ENCODE data around the gene RAB34.
A peak's percentile ranks its signal among the peaks of the same experiment; 100 is the strongest.
"Not testable (repeated sequence)": the region's sequence is repeated elsewhere in the genome, so short reads cannot be mapped to it uniquely, and the experiment has no call there.

Gene RAB34

DNA sequence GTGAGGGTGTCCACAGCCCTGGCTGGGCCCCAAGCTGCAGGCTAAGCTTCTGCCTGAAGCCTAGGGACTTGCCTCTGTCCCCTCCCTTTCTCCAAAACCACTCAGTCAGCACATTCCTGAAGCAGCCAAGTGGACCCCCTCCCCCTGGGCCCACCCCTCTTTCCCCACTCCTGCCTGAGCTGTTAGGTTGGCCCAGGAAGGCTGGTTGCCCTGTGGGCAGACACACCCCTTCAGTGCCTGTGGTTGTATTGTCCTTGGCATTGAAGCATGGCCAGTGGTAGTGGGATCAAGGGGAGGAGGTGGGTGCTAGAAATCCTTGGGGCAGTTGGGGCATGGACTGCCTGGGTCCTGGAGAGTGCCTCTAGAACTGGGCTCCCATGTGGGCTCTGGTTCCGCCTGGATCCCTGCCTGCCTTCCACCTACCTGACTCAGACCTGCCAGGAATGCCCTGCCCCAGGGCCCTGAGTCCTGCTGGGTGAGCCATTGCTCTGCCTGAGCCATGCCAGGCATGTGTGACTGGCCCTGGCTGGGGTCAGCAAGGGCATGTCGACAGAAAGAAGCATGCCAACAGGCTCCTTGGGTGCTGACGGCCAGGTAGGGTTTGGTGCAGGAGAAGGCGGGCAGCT, 28.2 kb upstream of the RAB34 start:
- DNase-seq = peak in 2 of 14 donors; percentile 54 to 62

DNA sequence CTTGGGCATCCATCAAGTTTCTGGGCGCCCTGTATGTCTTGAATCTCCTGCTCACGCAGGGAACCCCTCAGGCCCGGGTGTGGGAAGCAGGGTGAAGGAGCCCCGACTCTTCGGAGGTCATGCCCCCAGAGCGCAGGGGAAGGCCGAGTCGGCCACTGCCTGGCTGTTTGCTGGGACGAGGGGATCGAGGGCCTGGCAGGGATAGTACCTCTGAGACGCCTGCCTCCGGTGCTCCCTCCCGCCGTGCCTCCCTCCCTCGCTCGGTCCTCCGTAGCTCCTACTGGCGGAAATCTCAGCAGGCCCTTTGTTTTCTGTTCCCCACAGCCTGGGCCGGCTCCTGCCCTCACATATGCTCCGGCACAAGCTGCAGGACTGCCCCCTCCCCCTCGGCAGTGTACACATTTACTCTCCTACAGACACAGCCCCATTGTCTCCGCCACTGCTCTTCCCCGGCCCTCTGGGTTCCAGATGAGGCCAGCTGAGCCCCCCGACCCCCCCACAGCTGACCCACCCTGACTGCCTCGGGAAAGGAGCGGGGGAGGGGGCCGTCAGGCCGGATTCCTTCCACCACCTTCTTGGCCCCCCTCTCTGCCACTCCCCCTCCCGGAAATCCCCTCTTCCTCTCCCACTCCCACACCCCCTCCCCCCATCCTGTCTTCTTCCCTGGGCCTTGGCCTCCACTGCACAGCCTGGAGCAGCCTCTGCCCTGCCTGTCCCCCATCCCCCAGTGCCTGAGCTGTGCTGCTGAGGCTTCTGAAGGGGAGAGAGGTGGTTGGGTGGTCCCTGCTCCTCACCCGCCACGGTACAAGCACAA, 27.5 kb upstream of the RAB34 start:
- peak in 13 of 14 donors; percentile 39 to 90 (median 81) for DNase-seq

DNA sequence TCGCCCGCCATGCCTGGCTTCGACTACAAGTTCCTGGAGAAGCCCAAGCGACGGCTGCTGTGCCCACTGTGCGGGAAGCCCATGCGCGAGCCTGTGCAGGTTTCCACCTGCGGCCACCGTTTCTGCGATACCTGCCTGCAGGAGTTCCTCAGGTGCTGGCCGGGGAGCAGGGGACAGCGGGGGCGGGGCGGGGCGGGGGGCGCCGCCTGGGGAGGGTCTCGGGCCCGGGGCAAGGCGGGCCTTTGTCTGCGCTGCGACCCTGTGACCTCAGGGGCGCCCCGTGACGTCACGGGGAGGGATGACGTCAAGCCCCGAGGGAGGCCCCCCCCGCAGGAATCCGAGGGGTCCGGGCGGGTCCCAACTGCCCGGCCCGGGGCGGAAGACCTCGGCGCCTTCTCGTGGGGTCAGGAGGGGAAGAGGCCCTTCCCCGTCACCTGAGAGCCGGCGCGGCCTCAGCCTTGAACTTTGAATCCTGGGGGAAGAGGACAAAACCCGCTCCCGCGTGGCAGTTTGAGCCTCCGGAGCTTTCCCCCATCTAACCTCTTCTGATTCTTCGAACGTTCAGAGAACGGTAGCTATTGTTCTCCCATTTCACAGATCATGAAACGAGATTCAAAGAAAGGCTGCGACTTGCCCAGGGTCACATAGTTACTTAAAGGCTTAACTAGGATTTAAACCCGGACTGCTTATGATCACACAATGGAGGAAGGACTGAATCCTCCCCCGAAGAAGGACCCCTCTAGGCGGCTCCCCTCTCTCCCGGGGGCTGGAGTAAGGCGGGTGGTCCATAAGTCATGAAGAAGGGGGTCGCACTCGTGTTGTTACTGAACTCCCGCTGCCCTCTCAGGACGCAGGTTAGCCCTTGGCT, 26.7 kb upstream of the RAB34 start:
- peak in 10 of 14 donors; percentile 41 to 77 (median 63) for DNase-seq

DNA sequence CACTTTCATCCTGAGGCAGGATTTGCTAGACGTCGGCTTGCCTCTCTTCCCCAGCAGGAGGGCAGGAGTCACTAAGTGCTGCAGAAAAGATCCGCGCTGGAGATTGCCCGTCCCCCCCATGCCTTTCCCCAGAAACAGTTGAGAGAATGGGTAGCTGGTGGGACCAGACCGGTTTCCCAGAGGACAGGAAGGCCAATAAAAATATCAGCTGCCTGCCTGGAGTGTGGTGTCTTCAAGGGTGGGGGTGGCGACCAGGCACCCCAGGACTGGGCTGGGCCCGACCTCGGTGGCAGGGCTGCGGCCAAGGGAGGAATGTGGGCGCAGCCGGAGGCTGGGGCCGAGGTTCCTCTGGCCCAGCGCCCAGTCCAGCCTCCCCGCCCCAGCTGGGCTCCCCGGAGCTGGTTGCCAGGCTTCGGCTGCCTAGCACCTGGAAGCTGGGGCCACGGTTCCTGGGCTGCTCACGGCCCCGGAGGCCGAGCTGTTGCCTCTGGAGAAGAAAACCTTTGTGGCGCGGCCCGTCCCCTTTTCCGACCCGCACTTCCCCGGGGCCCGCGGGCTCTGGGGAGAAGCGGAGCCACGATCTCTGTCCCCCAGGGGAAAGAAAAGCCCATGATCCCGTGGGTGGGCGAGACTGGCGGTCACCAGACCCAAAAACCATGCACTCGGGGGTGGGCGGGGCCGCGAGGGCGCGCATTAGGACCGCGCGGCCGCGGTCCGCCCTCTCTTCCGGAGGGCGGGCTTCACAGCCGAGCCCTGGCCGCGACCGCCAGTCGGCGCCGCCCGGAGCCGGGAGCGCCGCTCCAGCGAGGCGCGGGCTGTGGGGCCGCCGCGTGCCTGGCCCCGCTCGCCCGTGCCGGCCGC, 25.8 kb upstream of the RAB34 start, which contains the start of gene TRAF4:
TSS of gene TRAF4 (plus strand) at position 769 of the 861 bp plus-strand sequence. CDS start 102 bp downstream, outside the sequence.
- DNase-seq = peak in 12 of 14 donors; percentile 48 to 86 (median 70)

DNA sequence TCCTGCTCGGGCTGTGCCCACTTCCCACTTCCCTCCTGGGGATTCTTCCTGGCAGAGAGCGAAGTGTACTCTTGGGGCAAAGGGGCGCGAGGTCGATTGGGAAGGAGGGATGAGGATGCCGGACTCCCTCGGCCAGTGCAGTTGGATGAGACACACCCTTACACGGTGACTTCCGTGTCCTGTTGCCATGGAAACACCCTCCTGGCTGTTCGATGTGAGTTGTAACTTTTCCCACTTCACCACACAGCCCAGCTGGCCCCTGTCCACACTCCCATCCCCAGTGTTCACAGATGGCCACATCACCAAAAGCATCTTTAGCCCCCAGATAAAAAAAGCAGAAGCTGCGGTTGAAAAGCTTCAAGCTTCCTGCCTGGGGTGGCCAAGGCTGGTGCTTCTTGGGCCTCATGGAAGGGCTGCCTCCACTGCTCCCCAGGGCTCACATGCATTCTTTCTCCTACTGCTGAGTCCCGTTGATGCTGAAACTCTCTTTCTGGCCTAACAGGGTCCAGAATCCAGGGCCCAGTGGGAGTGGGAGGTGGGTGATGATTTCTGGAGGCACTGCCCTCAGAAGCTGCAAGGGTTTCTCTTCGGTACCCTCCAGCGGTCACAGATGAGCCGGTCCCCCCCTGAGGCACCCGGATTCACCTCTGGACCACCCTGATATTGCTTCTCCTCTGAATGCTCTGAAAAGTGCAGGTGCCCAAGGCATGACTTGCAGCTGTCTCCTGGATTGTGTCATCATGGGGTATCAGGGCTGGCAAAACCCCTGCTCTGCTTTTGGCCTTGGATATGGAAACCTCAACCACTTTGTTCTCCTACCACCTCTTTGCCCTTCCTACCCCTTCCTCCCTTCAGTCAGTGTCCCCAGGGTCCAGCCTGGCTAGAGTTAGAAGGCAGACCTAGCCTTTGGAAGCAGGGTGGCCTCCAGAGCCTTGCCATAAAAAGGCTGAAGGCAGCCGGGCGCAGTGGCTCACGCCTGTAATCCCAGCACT, 24.0 kb upstream of the RAB34 start:
- peak in 1 of 14 donors; percentile 33 for DNase-seq

DNA sequence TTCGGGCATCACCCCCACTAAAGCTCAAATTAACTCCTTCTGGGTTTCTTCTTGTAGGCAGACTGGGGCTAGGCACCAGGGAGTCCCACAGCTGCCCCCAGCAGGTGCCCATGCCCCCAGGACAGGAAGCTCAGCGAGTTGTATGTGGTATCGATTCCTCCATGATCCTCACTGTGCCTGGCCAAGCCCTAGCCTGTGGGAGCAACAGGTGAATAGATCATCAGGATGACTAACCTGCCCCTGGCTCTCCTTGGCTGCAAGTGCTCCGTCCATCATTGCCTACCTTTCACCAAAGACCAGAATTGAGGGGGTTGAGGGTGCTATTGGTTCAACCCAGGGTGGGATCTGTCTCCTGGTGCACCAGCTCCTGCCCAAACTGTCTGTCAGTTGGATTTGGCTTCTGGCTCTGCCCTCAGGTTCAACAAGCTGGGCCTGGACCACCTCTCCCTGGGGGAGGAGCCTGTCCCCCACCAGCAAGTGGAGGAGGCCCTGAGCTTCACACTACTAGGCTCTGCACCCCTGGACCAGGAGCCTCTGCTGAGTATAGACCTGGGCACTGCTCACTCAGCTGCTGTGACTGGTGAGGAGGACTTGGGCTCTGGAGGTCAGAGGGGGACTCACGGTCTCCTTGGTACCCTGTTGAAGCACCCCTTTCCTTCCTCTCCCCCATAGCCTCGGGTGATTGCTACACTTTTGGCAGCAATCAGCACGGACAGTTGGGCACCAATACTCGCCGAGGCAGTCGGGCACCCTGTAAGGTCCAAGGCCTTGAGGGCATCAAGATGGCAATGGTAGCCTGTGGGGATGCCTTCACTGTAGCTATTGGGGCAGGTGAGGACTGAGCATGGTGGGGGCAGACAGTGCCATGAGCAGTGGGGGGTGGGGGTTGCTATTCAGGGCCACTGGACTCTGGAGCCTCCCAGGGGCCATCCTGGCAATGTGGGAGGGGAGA, 23.0 kb upstream of the RAB34 start:
- no peak for DNase-seq

DNA sequence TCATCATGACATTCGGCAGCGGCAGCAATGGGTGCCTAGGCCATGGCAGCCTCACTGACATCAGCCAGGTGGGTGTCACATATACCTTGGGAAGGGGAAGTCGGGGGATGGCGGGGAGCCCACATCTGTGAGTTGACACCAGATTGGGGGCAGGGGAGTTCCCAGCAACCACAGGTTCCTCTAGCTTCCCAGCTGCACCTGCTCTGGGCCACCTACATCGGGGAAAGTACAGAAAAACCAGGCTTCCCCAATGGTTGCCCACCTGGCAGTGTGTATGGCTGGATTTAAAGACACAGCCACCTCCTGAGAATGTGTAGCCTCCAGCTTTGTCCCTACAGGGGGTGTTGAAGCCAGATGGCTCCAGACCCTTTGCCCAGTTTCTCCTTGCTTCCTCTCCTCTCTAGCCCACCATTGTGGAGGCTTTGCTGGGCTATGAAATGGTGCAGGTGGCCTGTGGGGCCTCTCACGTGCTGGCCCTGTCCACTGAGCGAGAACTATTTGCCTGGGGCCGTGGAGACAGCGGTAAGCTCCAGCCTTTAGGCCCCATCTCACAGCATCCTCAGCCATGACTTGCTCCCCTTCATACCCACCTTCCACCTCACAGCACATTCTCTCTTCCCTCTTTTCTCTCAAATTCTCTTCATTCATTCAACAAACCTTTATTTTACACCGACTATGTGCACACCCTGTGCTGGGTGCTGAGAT, 21.2 kb upstream of the RAB34 start:
- no peak for DNase-seq

DNA sequence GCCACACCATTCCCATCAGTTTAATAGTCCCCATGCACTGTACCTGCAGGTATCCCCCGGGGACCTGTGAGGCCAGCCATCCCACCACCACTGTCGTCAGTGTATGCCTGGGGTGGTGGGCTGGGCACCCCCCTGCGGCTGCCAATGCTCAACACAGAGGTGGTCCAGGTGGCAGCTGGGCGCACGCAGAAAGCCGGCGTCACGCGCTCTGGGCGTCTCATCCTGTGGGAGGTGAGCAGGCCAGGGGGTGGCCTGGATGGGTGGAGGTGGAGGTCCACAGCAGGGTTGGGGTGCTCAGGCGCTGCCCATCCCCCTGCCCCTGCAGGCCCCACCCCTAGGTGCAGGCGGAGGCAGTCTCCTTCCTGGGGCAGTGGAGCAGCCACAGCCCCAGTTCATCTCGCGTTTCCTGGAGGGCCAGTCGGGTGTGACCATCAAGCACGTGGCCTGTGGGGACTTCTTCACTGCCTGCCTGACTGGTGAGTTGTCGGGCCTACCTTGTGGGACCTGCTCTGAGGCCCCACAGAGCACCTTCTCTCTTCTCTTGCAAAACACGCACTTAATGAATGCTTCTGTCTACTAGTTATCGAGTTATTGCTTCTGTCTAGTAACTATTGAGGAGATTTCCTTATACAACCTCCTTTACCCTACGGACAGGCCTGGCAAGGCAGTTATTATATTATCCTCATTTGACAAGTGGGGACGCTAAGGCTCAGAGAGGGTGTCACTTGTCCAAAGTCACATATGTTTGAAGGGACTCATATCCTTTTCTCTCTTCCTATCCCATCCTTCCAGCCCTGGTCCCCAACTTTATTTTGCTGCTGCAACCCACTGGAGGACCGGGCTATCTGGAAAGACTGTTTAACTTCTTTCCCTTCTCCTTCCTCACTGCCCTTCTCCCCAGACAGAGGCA, 20.4 kb upstream of the RAB34 start:
- DNase-seq = no peak

DNA sequence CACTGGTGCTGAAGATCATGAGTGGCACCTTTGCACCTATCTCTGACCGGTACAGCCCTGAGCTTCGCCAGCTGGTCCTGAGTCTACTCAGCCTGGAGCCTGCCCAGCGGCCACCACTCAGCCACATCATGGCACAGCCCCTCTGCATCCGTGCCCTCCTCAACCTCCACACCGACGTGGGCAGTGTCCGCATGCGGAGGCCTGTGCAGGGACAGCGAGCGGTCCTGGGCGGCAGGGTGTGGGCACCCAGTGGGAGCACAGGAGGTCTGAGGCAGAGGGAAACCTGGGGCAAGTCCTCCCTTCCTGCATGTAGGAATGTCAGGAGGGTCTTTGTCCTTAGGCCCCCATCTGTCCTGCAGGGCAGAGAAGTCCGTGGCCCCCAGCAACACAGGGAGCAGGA, 19.6 kb upstream of the RAB34 start:
- no peak for DNase-seq

DNA sequence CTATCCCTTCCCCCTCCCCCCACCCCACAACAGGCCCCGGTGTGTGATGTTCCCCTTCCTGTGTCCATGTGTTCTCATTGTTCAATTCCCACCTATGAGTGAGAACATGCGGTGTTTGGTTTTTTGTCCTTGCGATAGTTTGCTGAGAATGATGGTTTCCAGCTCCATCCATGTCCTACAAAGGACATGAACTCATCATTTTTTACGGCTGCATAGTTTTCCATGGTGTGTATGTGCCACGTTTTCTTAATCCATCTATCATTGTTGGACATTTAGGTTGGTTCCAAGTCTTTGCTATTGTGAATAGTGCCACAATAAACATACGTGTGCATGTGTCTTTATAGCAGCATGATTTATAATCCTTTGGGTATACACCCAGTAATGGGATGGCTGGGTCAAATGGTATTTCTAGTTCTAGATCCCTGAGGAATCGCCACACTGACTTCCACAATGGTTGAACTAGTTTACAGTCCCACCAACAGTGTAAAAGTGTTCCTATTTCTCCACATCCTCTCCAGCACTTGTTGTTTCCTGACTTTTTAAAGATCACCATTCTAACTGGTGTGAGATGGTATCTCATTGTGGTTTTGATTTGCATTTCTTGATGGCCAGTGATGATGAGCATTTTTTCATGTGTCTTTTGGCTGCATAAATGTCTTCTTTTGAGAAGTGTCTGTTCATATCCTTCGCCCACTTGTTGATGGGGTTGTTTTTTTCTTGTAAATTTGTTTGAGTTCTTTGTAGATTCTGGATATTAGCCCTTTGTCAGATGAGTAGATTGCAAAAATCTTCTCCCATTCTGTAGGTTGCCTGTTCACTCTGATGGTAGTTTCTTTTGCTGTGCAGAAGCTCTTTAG, 18.5 kb upstream of the RAB34 start:
- DNase-seq = not testable (repeated sequence)

DNA sequence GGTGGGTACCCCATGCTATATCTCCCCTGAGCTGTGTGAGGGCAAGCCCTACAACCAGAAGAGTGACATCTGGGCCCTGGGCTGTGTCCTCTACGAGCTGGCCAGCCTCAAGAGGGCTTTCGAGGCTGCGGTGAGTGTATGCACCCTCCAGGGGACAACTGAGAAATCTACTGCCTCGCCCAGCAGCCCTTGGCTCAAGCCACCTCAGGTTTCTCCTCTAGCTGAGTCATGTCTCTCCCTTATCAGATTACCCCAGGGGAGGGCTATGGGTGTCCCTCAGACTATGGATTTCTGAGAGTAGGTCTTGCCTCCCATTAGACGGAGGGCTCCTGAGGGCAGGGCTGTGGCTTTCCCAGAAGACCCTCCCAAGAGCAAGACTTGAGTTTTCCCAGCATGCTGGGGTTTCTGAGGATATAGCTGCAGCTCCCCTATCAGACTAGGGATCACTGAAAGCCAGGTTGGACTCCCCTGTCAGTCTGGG, 17.6 kb upstream of the RAB34 start:
- no peak for DNase-seq

DNA sequence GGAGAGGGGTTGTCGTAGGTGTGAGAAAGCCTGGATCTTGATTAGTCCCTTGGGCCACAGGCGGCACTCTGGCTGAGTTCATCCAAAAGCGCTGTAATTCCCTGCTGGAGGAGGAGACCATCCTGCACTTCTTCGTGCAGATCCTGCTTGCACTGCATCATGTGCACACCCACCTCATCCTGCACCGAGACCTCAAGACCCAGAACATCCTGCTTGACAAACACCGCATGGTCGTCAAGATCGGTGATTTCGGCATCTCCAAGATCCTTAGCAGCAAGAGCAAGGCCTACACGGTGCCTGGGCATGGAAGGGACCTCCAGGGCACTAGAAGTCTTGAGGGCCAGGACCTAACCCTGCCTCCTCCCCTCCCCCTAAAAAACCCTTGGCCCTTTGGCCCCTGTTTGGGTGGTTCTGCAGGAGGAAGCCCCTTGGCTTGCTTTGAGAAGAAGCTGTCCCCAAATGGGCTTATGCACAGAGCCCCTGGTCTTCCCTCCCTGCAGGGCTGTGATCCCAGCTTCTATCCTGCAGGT, 17.1 kb upstream of the RAB34 start:
- DNase-seq = no peak

DNA sequence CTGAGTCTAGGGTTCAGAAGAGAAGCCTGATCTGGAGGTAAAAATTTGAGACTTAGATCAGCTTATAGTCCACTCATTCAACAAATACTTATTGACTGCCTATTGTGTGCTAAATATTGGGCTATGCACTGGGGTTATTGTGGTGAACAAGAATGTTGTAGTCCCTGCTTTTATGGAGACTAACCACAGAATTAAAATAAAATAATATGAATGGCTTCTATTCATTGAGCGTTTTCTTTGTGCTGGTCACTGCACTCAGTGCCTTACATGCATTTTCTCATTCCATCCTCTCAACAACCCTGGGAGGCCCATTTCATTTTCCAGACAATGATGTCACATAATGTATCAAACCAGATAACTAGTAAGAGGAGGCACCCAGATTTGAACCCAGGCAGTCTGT, 15.7 kb upstream of the RAB34 start:
- DNase-seq = no peak

DNA sequence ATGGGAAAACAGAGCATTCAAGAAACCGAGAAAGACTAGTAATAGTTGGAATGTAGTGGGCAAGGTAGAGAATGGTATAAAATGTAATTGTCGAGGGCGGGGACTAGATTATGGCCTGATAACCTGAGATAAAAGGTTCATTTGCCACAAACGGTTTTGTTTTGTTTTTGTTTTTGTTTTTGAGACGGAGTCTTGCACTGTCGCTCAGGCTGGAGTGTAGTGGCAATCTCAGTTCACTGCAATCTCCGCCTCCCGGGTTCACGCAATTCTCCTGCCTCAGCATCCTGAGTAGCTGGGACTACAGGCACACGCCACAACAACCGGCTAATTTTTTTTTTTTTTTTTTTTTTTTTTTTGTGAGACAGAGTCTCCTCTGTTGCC, 12.3 kb upstream of the RAB34 start:
- DNase-seq = no peak

DNA sequence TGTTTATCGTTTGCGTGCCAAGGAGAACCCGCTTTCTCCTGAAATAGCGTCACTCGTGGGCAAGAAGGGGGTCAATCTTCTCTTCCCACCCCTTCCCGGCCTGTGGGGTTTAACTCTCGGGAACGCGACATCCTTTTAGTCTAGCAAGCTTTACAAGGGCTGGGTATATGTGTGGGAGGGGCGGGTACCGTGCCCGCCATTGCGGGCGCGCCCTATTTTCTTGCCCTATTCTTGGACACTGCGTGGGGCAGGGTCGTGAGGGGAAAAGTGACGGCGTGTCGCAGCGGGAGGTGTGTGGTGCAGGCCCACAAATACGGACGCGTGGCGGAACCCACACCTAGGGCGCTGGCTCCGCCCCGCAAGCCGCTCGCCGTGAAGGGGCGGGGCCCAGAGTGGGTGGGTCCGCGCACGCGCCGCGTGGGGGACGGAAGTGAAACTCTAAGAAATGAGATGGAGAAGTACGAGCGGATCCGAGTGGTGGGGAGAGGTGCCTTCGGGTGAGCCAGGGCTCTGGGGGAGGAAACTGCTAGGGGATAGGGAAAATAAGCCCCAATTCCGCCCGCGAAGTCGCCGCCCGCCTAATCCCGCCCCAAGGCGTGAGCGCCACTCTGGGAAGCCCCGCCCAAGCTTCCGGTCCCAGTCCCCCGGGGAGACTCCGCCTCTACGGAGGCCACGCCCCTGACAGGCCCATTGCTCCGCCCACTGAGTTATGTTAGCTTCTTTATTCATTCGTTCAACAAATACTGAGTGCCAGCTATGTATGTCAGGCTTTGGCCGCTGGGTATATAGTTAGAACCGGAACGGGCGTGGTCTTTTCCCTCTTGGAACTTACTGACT, 10.9 kb upstream of the RAB34 start, which contains the start of gene NEK8:
TSS of gene NEK8 (plus strand) at position 425 of the 837 bp plus-strand sequence. CDS start at position 451, 26 bp downstream.
- DNase-seq = peak in 13 of 14 donors; percentile 44 to 99 (median 89)
